HCT116 (cell line): ENCODE data around the gene CHST3.

Experiments
- ATF3 ChIP-seq: IDR thresholded peaks from 2 replicates; pipeline ENCODE4 v1.6.1; 2012
- CEBPB ChIP-seq: IDR thresholded peaks from 2 replicates; pipeline ENCODE4 v1.6.1; 2012; ENCODE audit warnings: low read depth
- EZH2 ChIP-seq: fragments of 200-600 bp; sonication (generic); IDR thresholded peaks from 2 replicates; pipeline ENCODE4 v1.6.1; 2017; ENCODE audit warnings: antibody characterized with exemption, mixed run types
- POLR2AphosphoS5 ChIP-seq: IDR thresholded peaks from 2 replicates; pipeline ENCODE4 v1.6.1; 2011; ENCODE audit warnings: mild to moderate bottlenecking, low read depth, low read length, moderate library complexity
- YY1 ChIP-seq: IDR thresholded peaks from 2 replicates; pipeline ENCODE4 v1.6.1; 2011; ENCODE audit warnings: low read length, low read depth, moderate library complexity, mild to moderate bottlenecking; ENCODE audit not compliant: insufficient replicate concordance; ENCODE audit errors: extremely low read depth
- ZFX ChIP-seq: fragments of 450-650 bp; IDR thresholded peaks from 2 replicates; pipeline ENCODE4 v1.6.1; 2017
- ZNF274 ChIP-seq: fragments of 200-500 bp; sonication (Bioruptor generic); IDR thresholded peaks from 2 replicates; pipeline ENCODE4 v1.6.1; 2014; ENCODE audit warnings: mild to moderate bottlenecking, low read depth, low read length, inconsistent platforms
- TF ChIP-seq, protein P1 (sequence below), 3 experiments: fragments of 200-600 bp in 1 of 3; sonication (generic) in 1 of 3; IDR thresholded peaks in 2 of 3; conservative IDR thresholded peaks in 1 of 3; 2 replicates each; pipeline ENCODE4 v1.5.1; 2012 to 2017; ENCODE audit warnings: low read depth in 2 of 3, low read length in 2 of 3, antibody characterized with exemption in 1 of 3, borderline replicate concordance in 1 of 3, control low read depth in 1 of 3, mild to moderate bottlenecking in 1 of 3, mixed read lengths in 1 of 3, mixed run types in 1 of 3, moderate library complexity in 1 of 3; ENCODE audit not compliant: insufficient read depth in 1 of 3
- TF ChIP-seq, protein P2 (sequence below): IDR thresholded peaks from 2 replicates; pipeline ENCODE4 v1.6.1; 2012

GRCh38 chr10:72050873-72051272 is 86.7 kb downstream of the CHST3 start:
- TF ChIP-seq ZNF274 (no peak), EZH2 (no peak), CEBPB (no peak), ZFX (no peak), POLR2AphosphoS5 (no peak), ATF3 (no peak), YY1 (no peak)
- TF ChIP-seq, protein P1, sequence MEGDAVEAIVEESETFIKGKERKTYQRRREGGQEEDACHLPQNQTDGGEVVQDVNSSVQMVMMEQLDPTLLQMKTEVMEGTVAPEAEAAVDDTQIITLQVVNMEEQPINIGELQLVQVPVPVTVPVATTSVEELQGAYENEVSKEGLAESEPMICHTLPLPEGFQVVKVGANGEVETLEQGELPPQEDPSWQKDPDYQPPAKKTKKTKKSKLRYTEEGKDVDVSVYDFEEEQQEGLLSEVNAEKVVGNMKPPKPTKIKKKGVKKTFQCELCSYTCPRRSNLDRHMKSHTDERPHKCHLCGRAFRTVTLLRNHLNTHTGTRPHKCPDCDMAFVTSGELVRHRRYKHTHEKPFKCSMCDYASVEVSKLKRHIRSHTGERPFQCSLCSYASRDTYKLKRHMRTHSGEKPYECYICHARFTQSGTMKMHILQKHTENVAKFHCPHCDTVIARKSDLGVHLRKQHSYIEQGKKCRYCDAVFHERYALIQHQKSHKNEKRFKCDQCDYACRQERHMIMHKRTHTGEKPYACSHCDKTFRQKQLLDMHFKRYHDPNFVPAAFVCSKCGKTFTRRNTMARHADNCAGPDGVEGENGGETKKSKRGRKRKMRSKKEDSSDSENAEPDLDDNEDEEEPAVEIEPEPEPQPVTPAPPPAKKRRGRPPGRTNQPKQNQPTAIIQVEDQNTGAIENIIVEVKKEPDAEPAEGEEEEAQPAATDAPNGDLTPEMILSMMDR (IDR thresholded peaks at IDR 0.05 in 2 of 3, conservative IDR thresholded peaks at IDR 0.05 in 1 of 3; ENCODE audit: borderline replicate concordance in 1 of 3, insufficient read depth in 1 of 3, low read depth in 2 of 3, low read length in 2 of 3), result no peak
- TF ChIP-seq, protein P2, sequence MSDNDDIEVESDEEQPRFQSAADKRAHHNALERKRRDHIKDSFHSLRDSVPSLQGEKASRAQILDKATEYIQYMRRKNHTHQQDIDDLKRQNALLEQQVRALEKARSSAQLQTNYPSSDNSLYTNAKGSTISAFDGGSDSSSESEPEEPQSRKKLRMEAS, result no peak
